Ramos (cell line): ENCODE measurements around the gene AXDND1.
"Not testable (repeated sequence)": the region's sequence is repeated elsewhere in the genome, so short reads cannot be mapped to it uniquely, and the experiment has no call there.

Experiments used
- in situ Hi-C: fragments of 300-500 bp; cut with MboI; formaldehyde crosslinking; loops from one replicate; pipeline ENCODE4 v1.14.3; 2022; ENCODE audit warnings: low sequenced_read_pairs; ENCODE audit not compliant: unreplicated experiment

AXDND1 gene

DNA sequence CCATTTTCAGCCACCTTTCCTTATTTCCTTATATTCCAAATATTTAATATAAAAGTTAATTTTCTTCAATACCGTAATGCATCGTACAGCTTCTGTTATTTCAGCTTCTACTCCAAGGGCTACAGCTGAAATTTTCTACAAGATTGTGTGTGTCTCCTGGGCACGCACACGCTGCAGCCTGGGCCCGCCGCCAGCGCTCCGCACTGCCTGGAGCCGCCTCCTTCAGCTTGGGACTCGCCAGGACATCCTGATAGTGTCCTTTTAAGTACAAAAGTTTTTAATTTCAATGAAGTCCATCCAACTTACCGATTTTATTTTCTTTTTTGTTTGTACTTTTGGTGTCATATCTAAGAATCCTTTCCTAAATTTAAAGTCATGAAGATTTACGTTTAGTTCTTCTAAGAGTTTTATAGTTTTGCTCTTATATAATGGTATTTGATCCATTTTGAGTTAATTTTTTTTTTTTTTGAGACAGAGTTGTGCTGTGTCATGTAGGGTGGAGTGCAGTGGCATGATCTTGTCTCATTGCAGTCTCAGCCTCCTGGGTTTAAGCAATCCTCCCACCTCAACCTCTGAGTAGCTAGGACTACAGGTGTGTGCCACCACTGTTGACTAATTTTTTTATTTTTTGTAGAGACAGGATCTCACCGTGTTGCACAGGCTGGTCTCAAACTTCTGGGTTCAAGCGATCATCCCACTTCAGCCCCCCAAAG is 82.8 kb downstream of the AXDND1 start:
- in situ Hi-C loops, result no loop called here

DNA sequence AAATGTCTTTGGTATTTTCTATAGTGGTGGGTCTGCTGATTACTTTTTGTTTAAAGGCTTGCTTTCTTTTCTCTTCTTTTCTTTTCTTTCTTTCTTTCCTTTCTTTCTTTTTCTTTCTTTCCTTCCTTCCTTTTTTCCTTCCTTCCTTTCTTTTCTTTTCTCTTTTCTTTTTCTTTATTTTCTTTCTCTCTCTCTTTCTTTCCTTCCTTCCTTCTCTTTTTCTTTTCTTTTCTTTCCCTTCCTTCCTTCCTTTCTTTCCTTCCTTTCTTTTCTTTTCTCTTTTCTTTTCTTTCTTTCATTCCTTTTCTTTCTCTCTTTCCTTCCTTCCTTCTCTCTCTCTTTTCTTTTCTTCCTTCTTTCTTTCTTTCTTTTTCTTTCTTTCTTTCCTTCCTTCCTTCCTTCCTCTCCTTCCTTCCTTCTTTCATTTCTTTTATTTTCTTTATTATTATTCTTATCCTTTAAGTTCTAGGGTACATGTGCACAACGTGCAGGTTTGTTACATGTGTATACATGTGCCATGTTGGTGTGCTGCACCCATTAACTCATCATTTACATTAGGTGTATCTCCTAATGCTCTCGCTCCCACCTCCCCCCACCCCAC is 93.9 kb downstream of the AXDND1 start:
- in situ Hi-C loops, result not testable (repeated sequence)

DNA sequence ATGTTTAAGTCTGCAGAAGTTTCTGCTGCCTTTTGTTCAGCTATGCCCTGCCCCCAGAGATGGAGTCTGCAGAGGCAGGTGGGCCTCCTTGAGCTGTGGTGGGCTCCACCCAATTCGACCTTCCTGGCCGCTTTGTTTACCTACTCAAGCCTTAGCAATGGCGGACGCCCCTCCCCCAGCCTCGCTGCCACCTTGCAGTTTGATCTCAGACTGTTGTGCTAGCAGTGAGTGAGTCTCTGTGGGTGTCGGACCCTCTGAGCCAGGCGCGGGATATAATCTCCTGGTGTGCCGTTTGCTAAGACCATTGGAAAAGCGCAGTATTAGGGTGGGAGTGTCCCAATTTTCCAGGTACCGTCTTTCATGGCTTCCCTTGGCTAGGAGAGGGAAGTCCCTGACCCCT is 99.9 kb downstream of the AXDND1 start:
- in situ Hi-C loops, result not testable (repeated sequence)

DNA sequence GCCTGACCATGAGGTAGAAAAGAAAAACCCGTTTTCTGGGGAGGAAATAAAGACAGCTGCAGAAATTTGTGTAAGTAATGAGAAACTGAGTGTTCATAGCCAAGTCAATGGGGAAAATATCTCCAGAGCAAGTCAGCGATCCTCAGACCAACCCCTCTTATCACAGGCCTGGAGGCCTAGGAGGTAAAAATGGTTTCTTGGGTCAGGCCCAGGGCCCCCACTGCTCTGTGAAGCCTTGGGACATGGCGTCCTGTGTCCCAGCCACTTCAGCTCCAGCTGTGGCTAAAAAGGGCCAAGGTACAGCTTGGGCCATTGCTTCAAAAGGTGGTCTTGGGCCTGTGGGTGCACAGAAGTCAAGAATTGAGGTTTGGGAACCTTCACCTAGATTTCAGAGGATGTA is 108.9 kb downstream of the AXDND1 start:
- in situ Hi-C loops, result no loop called here

DNA sequence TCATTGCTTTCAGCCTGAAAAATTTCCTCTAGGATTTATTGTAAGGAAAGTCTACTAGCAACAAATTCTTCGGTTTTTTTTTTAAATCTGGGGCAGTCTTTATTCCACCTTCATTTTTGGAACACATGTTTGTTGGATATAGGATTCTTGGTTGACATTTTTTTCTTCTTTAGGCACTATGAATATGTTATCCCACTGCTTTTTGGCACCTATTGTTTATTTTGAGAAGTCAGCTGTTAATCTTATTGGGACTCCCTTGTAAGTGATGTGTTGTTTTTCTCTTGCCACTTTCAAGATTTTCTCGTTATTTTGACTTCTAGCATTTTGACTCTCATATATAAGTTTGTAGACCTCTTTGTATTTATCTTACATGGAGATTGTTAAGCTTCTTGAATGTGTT is 110.7 kb downstream of the AXDND1 start:
- in situ Hi-C loops, result no loop called here

DNA sequence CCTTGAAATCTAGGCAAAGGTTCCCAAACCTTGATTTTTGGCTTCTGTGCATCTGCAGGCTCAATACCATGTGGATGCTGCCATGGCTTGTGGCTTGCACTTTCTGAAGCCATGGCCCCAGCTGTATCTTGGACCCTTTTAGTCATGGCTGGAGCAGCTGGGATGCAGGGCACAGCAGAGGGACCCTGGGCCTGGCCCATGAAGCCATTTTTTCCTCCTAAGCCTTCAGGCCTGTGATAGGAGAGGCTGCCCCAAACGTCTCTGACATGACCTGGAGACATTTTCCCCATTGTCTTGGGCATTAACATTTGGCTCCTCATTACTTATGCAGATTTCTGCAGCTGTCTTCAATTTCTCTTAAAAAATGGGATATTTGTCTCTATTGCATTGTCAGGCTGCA is 112.6 kb downstream of the AXDND1 start:
- in situ Hi-C loops, result no loop called here

DNA sequence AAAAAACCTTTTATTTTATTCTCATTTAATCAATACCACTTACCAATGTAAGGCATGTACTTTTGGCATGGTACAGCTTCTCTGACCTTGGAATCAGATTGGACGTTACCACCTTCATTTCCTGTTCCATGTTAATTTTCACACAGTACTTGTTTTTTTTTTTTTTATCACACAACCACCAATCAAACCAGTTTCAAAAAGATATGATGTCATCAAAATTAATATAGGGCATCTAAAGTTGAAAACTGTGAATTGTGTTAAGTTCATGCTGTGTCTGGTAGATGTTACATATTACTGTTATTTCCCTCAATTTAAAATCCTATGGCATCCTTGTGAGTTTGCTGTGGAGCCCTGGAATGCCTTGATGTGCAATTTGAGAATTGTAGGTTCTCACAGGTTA is 124.8 kb downstream of the AXDND1 start:
- in situ Hi-C loops, result no loop called here

DNA sequence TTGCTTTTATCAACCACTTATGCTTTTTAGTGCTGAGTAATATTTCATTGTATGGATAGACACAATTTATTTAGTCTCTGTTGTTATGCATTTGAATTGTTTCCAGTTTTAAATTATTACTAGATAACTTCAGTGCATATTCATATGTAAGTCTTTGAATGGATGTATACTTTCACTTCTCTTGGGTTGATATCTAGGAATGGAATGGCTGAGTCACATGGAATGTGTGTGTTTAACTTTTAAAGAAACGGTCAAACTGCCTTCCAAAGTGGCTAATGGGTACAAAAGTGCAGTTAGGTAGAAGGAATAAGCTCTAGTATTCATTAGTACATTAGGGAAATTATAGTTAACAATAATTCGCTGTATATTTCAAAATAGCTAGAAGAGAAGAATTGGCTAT is 127.6 kb downstream of the AXDND1 start:
- in situ Hi-C loops, result no loop called here

DNA sequence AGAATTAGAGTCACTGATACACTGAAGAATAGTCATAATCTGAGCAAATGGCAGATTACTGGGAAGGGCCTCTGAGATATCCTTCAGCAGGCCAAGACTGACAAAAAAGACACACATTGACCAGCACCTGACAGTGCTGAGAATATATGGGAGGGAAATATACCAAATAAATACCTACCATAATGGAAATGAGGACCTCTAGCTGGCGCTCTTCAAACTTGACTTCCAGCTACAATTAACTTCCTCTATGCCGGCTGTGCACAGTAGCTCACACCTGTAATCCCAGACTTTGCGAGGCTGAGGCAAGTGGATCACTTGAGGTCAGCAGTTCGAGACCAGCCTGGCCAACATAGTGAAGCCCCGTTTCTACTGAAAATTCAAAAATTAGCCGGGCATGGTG is 140.4 kb downstream of the AXDND1 start:
- in situ Hi-C loops, result no loop called here

DNA sequence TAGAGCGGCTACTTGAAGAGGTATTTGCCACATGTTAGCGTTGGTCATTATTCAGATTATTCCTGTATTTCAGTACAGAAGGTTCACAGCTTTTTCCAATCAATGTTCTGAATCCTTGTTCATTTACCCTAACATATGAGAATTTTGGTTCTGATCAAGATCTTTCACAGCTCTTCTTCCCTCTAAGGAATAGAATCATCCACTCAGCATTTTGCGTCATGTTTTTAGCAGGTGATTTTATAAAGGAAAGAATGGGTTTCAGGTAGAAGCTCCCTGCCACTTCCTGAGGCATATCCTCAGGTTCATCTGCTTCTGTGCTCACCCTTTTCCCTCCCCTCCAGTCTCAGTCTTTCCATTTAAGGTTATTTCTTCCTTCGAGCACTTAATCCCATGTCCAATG is 143.6 kb downstream of the AXDND1 start:
- in situ Hi-C loops, result no loop called here

DNA sequence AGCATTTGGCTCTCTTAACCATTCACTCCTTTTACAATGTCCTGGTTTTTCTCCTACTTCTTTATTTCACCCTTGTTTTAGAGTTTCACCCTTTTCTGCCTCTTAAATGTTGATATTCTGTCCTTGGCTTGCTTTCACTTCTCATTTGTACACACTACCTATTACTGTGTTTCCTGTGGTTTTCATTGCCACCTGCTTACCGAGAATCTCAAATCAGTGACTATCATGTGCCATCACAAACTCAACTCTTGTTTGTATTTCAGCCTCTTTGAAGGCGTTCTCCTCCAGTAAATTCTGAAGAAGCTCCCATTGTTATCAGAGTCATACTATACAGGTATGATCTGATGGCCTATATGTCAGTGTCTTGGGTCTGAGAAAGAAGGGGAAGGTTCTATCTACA is 144.3 kb downstream of the AXDND1 start:
- in situ Hi-C loops, result no loop called here

DNA sequence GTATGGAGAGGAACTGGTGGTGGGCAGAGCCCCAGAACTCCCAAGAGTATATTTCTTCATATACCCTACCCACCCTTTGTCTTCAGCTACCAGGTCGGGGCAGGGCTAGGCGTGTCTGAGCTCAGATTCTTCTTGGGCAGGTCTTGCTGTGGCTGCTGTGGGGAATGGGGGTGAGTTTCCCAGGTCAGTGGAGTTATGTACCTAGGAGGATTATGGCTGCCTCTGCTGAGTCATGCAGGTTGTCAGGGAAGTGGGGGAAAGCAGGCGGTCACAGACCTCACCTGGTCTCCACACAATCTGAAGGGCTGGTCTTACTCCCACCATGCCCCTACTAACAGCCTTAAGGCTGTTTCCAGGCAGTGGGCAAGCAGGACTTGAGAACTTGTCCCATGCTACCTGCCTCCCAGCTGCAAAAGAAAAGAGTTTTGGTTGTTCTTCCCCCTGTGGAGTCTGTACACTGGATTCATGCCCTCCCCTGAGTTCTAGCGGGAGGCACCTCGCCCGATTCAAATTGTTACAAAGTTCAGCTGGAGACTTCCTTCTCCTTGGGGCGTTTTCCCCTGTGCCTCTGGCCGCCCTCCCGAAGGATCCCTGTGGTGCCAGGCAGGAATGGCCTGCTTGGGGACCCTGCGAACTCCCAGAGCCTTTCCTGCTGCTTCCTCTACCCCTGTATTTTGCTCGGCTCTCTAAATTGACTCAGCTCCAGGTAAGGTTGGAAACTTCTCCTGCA is 151.4 kb downstream of the AXDND1 start:
- in situ Hi-C loops, result no loop called here

DNA sequence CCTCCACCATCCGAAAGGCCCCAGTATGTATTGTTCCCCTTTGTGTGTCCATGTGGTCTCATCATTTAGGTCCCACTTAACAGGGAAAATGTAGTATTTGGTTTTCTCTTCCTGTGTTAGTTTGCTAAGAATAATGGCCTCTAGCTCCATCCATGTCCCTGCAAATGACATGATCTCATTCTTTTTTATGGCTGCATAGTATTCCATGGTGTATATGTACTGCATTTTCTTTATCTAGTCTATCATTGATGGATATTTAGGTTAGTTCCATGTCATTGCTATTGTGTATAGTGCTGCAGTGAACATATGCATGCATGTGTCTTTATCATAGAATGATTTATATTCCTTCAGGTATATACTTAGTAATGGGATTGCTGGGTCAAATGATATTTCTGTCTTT is 152.8 kb downstream of the AXDND1 start:
- in situ Hi-C loops, result not testable (repeated sequence)

DNA sequence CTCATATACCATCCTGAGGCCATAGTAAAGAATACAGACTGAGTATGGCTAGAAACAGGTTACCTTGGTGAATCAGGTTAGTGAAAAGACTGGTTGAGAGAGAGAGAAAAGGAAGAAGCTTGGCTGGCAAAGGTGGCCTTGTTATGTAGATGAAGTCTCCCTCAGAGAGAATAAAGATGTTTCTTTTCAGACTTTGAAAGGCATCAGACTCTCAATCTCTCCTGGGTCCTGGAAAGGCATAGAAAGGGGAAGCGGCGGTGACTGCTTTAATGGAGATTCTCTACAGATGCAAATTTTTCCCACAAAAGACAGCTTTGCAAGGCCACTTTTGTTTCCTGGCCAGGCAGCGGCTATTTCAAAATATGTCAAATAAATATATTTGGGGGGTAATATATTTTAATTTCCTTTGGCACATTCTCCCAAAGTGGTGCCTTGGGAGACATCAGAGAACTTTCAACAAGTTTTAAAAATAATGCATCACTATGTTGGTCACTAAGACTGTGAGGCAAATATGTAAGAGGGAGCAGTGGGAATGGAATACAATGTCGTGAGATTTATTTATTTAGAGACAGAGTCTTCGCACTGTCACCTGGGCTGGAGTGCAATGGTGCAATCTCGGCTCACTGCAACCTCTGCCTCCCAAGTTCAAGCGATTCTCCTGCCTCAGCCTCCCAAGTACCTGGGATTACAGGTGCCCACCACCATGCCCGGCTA is 163.9 kb downstream of the AXDND1 start:
- in situ Hi-C loops, result no loop called here

DNA sequence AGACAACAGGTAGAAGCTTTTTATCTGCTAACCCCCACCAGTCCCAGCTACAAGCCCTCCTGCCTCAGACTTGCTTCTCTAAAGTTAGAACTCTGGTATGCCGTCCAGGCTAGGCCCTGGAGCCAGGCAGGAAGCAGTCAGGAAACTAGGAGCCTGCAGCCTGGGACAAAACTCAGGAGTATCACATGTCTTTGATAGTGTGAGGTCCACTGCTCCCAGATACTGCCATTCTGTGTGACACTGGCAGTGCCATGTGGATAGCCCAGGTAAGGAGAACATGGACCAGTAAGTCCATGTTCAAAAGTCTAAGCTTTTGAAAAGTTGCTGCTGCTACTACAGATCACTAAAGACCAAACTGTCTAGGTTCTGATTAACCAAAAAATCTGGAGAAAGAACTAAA is 164.6 kb downstream of the AXDND1 start:
- in situ Hi-C loops, result no loop called here

DNA sequence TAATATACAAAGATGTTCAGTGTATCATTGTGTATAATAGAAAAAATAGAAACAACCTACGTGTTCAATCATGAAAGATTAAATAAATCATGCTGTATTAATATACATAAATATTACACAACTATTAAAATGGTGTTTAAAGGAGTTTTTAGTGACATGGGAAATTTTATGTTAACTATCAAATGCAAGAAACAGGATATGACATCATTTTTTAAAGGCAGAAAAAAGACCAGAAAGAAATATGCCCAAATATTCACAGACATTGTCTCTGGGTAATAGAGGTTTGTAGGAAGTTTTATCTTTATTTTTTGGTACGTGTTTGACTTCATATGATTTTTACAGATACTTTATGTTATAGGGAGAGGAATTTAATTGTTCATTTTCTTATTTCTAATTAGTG is 176.0 kb downstream of the AXDND1 start:
- in situ Hi-C loops, result no loop called here

DNA sequence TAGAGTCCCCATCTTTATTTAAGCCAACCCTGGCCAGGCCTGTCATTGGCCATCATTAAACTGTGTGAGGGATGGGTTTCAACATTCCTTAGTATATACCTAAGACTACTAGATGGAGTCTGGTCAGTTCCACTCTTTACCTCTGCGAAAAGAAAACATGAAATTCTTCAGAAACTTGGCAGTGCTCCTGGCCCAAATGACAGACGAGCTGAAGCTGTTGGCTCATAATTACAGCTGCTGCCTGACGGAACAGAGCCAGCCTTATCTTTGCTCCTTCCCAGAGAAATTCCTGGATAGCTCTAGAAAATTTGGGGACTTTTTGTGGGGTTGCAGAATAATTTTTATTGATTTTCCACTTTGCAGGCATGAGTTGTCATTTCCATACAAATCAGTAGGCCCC is 179.6 kb downstream of the AXDND1 start:
- in situ Hi-C loops, result no loop called here

DNA sequence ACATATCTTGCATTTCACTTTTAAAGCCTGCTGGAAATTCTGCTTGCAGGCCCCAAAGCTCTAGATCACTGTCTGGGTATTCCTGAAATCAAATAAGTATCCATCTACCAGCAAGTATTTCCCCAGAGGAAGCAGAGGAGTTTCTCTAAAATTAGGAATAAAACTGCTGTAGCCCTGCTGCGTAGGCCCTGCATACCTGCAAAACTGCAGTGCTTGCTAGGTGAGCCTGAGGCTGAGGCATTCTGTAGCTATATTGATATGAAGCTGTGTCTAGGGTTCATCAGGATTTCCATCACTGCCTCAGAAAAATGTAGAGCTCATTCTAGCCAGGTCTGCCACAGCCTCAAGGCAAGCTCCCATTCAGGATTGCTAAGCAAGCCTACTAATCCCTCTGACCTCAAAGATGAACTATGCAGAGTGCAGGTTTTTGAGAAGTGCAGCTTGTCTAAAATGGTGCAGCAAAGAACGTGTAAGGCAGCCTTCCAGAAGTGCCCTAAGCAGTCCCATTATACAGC is 181.3 kb downstream of the AXDND1 start:
- in situ Hi-C loops, result no loop called here

DNA sequence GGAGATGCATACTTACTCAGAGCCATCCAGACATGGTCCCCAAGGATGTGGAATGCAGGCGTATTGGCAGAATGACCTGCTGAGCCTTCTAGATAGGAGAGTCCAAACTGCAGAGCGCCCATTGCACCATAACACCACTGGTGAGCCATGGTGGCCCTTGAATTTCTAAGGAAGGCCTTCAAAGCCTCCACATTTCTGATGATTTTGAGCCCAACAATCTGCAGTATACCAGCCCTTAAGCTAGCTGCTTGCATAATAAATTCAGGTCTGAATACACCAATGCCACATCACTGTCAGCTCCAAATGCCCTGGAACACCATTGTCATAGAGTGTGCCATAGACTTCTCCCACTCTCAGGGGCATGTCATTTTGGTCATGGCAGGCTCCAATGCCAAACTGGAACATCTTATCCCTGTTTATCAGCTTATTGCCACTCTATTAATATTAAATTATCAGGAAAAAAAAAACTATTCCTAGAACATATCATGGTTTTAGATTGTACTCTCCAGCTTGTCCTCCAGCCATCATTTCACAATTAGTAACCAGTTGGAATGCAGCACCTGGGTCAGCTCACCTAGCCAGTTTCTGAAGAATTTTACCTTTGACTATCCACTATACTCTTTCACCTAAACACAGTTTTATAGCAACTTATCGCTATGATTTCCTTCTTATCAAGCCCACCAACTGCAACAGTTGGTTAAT is 183.0 kb downstream of the AXDND1 start:
- in situ Hi-C loops, result no loop called here

DNA sequence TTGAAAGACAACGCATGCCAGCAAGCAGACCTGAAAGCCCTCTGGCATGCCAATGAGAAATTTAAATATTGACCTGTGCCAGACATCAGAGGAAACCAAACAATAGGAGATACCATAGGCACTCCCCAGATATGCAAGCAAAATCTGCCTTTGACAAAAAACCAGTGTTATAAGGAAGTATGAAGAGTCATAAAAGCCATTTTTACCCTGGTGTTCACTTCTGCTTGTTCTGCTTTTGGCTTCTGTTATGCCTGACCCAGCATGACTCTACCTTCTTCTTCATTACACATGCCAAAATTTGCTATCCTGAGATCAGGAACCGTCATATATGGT is 183.6 kb downstream of the AXDND1 start:
- in situ Hi-C loops, result no loop called here
